ENCODE data around the gene TFB1M.
"Not testable (repeated sequence)": the region's sequence is repeated elsewhere in the genome, so short reads cannot be mapped to it uniquely, and the experiment has no call there.

The TFB1M gene

GRCh38 chr6:155219858-155220301 is 94.4 kb downstream of the TFB1M start:
- in situ Hi-C loops (cut with HindIII; ENCODE audit: low sequenced_read_pairs), result no loop called here
- TF ChIP-seq, protein P1, sequence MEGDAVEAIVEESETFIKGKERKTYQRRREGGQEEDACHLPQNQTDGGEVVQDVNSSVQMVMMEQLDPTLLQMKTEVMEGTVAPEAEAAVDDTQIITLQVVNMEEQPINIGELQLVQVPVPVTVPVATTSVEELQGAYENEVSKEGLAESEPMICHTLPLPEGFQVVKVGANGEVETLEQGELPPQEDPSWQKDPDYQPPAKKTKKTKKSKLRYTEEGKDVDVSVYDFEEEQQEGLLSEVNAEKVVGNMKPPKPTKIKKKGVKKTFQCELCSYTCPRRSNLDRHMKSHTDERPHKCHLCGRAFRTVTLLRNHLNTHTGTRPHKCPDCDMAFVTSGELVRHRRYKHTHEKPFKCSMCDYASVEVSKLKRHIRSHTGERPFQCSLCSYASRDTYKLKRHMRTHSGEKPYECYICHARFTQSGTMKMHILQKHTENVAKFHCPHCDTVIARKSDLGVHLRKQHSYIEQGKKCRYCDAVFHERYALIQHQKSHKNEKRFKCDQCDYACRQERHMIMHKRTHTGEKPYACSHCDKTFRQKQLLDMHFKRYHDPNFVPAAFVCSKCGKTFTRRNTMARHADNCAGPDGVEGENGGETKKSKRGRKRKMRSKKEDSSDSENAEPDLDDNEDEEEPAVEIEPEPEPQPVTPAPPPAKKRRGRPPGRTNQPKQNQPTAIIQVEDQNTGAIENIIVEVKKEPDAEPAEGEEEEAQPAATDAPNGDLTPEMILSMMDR (IDR thresholded peaks at IDR 0.05; ENCODE audit: low read depth, low read length), result no peak
- H3K4me3 ChIP-seq (ENCODE audit: low read depth, low read length), result no peak overlapping the region
- DNase-seq (ENCODE audit: low read depth, low spot score), result peak; percentile 13

DNA sequence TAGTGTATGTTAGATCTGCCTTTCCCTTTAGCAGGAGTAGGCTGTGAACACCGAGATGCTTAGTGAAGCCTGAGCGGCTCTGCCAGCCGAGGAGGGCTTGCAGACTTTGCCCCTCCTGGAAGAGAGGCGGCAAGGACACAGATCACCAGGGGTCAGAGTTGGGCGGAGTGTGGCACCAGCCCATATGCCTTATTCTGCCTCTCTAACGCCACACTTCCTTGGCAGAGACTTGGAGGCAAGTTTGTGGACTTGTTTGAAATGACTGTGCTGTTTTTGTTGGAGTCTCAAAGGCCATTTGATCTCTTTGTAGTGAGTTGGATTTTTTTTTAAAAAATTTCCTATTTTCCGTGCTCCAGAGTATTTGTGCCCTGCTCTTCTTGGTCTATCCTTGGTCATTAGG is 95.0 kb downstream of the TFB1M start:
- peak; percentile 8 for DNase-seq (ENCODE audit: low read depth, low spot score)
- in situ Hi-C loops (cut with HindIII; ENCODE audit: low sequenced_read_pairs), result no loop called here
- TF ChIP-seq, protein P1 (IDR thresholded peaks at IDR 0.05; ENCODE audit: low read depth, low read length), result no peak
- H3K4me3 ChIP-seq (ENCODE audit: low read depth, low read length), result no peak overlapping the region

GRCh38 chr6:155218711-155219110 is 95.6 kb downstream of the TFB1M start:
- H3K4me3 ChIP-seq (ENCODE audit: low read depth, low read length); in situ Hi-C loops (cut with HindIII; ENCODE audit: low sequenced_read_pairs); DNase-seq (ENCODE audit: low read depth, low spot score): not testable (repeated sequence)

DNA sequence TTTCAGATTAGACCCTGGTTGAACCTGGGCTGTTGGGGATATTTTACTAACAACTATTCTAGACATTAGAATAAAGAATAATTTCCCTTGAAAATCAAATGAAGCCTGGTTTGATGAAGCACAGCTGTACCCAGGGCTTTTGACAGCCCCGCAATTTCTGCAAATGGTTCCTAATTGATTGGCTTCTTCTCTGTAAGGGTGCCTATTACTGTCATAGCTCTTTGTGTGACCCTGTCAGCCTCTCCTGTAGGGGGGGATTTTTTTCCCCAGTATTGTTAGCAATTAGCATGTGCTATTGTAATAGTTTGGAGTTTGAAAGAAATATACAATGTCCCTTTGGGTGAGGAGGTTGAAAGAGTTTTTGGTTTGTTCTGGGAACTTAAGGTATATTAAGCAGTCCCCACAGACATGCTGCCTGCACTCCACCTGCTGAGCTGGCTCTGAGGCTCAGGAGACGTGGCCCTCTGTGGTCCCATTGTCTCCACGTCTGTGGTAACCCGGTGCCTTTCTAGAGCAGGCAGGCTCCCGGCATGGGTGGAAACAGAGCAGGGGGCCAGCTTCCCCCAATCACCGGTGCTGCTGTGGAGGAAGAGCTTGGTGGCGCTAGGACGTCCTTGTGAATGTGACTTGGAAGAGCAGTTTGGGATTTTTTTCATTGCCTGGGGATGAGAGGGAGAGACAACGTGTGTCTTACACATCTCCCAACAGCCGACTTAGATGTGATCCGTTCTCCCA is 97.8 kb downstream of the TFB1M start:
- TF ChIP-seq, protein P1 (IDR thresholded peaks at IDR 0.05; ENCODE audit: low read depth, low read length), result no peak
- no peak overlapping the region for H3K4me3 ChIP-seq (ENCODE audit: low read depth, low read length)
- DNase-seq (ENCODE audit: low read depth, low spot score), result no peak
- in situ Hi-C loops (cut with HindIII; ENCODE audit: low sequenced_read_pairs), result no loop called here

DNA sequence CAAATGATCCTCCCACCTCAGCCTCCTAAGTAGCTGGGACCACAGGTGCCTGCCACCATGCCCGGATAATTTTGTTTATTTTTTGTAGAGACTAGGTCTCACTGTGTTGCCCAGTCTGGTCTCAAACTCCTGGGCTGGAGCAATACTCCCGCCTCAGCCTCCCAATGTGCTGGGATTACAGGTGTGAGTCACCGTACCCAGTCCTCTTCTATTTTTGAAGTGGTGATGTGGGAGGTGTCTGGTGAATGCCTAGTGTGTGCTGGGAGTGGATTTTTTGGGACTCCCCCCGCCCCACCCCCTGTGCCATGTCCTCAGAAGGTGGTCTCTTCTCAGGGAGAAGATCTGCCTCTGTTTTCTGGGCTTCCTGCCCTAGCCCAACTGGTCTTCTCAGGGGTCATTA is 98.4 kb downstream of the TFB1M start:
- in situ Hi-C loops (cut with HindIII; ENCODE audit: low sequenced_read_pairs), result no loop called here

DNA sequence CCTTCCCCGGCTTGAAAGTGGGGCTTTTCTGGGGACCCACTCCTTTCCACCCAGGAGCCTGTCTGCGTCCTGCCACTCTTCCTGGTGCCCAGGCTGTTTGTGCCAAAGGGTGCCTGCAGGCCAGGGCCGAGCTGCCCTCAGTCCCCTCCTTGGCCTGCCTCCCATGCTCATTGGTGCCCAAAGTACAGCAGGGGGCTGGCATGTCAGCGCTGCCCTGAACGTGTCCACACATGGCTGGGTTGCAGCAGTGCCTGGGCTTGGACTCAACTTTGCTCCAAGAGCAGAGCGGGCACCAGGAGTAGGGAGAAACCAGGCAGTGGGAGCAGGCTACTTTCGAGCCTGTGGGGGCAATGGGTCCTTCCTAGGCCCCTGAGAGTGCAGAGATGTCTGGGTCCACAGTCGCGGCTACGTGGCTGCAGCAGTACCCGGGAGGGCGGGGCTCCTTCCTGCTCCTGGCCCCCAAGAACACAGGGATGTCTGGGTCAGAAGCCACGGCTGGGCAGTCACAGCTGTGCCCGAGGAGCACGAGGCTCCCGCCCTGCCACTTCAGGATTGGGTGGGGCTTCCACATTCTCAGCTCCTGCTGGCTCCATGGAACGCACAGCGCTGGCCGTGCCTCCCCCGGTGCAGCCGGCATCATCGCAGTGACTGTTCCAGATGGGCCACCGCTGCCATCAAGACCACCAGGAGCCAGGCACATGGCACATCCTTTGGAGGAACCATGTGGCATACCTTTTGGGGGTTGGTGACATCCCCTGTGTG is 100.5 kb downstream of the TFB1M start:
- no peak for DNase-seq (ENCODE audit: low read depth, low spot score)
- in situ Hi-C loops (cut with HindIII; ENCODE audit: low sequenced_read_pairs), result no loop called here
- no peak overlapping the region for H3K4me3 ChIP-seq (ENCODE audit: low read depth, low read length)
- TF ChIP-seq, protein P1 (IDR thresholded peaks at IDR 0.05; ENCODE audit: low read depth, low read length), result no peak

More for the DNA sequence above, 98.4 kb downstream of the TFB1M start:
- TF ChIP-seq, protein P1 (IDR thresholded peaks at IDR 0.05; ENCODE audit: low read depth, low read length), result no peak
- H3K4me3 ChIP-seq (ENCODE audit: low read depth, low read length), result no peak overlapping the region
- DNase-seq (ENCODE audit: low read depth, low spot score), result no peak

Measured in astrocyte of the spinal cord (primary cell).